Progenitor cell of endocrine pancreas (in vitro differentiated cells): ENCODE results near the gene NR6A1. TPM values are rescaled to one million over a fixed set of nuclear protein-coding genes. Genes with fewer than 3 reads are reported as not detected.

Experiments used
- DNase-seq: peaks from one replicate; pipeline ENCODE4 v3.0.0; 2021; ENCODE audit warnings: low spot score; ENCODE audit not compliant: unreplicated experiment
- H3K27ac Mint-ChIP-seq: 2 replicates; pipeline ENCODE4 v1.8.0; 2021; ENCODE audit warnings: mild to moderate bottlenecking, moderate library complexity, mixed read lengths
- H3K27me3 Mint-ChIP-seq: 2 replicates; pipeline ENCODE4 v1.8.0; 2021; ENCODE audit warnings: mixed read lengths
- H3K36me3 Mint-ChIP-seq: 2 replicates; pipeline ENCODE4 v1.8.0; 2022; ENCODE audit warnings: mixed read lengths; ENCODE audit not compliant: insufficient read depth
- H3K4me1 Mint-ChIP-seq: 2 replicates; pipeline ENCODE4 v1.8.0; 2021; ENCODE audit warnings: low read depth, mixed read lengths
- H3K4me3 Mint-ChIP-seq: 2 replicates; pipeline ENCODE4 v1.8.0; 2021; ENCODE audit warnings: low read depth, mild to moderate bottlenecking, moderate library complexity, mixed read lengths
- H3K9me3 Mint-ChIP-seq: 2 replicates; pipeline ENCODE4 v1.8.0; 2021; ENCODE audit warnings: low read depth, mixed read lengths
- CTCF ChIP-seq: fragments of 200-600 bp; sonication (generic); IDR thresholded peaks from one replicate; pipeline ENCODE4 v1.5.0; 2021; ENCODE audit warnings: antibody characterized with exemption, mild to moderate bottlenecking; ENCODE audit not compliant: unreplicated experiment
- total RNA-seq: library from RNA; stranded (reverse); gene quantifications from 2 replicates; pipeline ENCODE4 v1.2.1, GENCODE V29; 2021

The NR6A1 gene
- total RNA-seq, 1 donor from 2014 or later = 86.4 TPM

GRCh38 chr9:124696101-124696500 is 75.0 kb downstream of the NR6A1 start:
- Mint-ChIP-seq H3K9me3 (no peaks in the 10 kb centered on the region), H3K4me1 (peaks cover 40% of the 10 kb centered on the region), H3K4me3 (no peak overlapping the region), H3K27ac (no peak overlapping the region), H3K36me3 (peaks cover 1% of the 10 kb centered on the region), H3K27me3 (no peaks in the 10 kb centered on the region)
- TF ChIP-seq CTCF = no peak
- DNase-seq = no peak

GRCh38 chr9:124695280-124695890 is 75.7 kb downstream of the NR6A1 start:
- Mint-ChIP-seq H3K27me3 (no peaks in the 10 kb centered on the region), H3K36me3 (peaks cover 3% of the 10 kb centered on the region), H3K27ac (no peak overlapping the region), H3K9me3 (no peaks in the 10 kb centered on the region), H3K4me1 (peaks cover 40% of the 10 kb centered on the region), H3K4me3 (no peak overlapping the region)
- DNase-seq = no peak
- no peak for TF ChIP-seq CTCF

- peak overlapping the region; percentile 53 for H3K27ac Mint-ChIP-seq
- H3K9me3 Mint-ChIP-seq = no peaks in the 10 kb centered on the region
- TF ChIP-seq CTCF = no peak
Observed at GRCh38 chr9:124694414-124695279, 76.5 kb downstream of the NR6A1 start.

GRCh38 chr9:124693403-124693802 is 77.7 kb downstream of the NR6A1 start:
- H3K4me3 Mint-ChIP-seq = no peak overlapping the region
- DNase-seq = no peak
- peak overlapping the region; percentile 9 for H3K27ac Mint-ChIP-seq
- H3K36me3 Mint-ChIP-seq = peaks cover 7% of the 10 kb centered on the region
- H3K27me3 Mint-ChIP-seq = no peaks in the 10 kb centered on the region
- TF ChIP-seq CTCF = no peak
- H3K4me1 Mint-ChIP-seq = peaks cover 31% of the 10 kb centered on the region
- peaks cover 2% of the 10 kb centered on the region for H3K9me3 Mint-ChIP-seq

More at GRCh38 chr9:124694414-124695279, 76.5 kb downstream of the NR6A1 start:
- Mint-ChIP-seq H3K4me3 (no peak overlapping the region), H3K4me1 (peaks cover 38% of the 10 kb centered on the region), H3K27me3 (no peaks in the 10 kb centered on the region), H3K36me3 (peaks cover 5% of the 10 kb centered on the region)
- DNase-seq = no peak

- no peak for DNase-seq
- Mint-ChIP-seq H3K36me3 (peaks cover 16% of the 10 kb centered on the region), H3K4me3 (no peak overlapping the region), H3K27ac (no peak overlapping the region), H3K9me3 (peaks cover 4% of the 10 kb centered on the region), H3K27me3 (no peaks in the 10 kb centered on the region), H3K4me1 (peaks cover 4% of the 10 kb centered on the region)
- no peak for TF ChIP-seq CTCF
Observed at GRCh38 chr9:124688238-124688904, 82.7 kb downstream of the NR6A1 start.
